GM03348 (cell line): ENCODE measurements around the gene PEPD.
"Not testable (repeated sequence)": the region's sequence is repeated elsewhere in the genome, so short reads cannot be mapped to it uniquely, and the experiment has no call there.

Experiments
- DNase-seq: peaks from one replicate; pipeline ENCODE4 v3.0.0; 2012; ENCODE audit warnings: low spot score

The PEPD gene

GRCh38 chr19:33521480-33522370, at the start of gene PEPD:
TSS of gene PEPD (minus strand) at chr19:33521791. CDS start at chr19:33521760, 31 bp downstream.
- DNase-seq = peak; percentile 100

GRCh38 chr19:33569821-33570220, 48.2 kb upstream of the PEPD start:
- DNase-seq = no peak

- DNase-seq = no peak
Observed at GRCh38 chr19:33568706-33569105, 47.1 kb upstream of the PEPD start.

- no peak for DNase-seq
Observed at GRCh38 chr19:33564836-33565338, 43.3 kb upstream of the PEPD start.

- no peak for DNase-seq
Observed at GRCh38 chr19:33562636-33563035, 41.0 kb upstream of the PEPD start.

- not testable (repeated sequence) for DNase-seq
Observed at GRCh38 chr19:33561666-33562065, 40.1 kb upstream of the PEPD start.

- DNase-seq = no peak
Observed at GRCh38 chr19:33561261-33561660, 39.7 kb upstream of the PEPD start.

GRCh38 chr19:33559996-33560395, 38.4 kb upstream of the PEPD start:
- no peak for DNase-seq

- no peak for DNase-seq
Observed at GRCh38 chr19:33558856-33559255, 37.3 kb upstream of the PEPD start.

- DNase-seq = no peak
Observed at GRCh38 chr19:33558151-33558550, 36.6 kb upstream of the PEPD start.

GRCh38 chr19:33557720-33558119, 36.1 kb upstream of the PEPD start:
- no peak for DNase-seq

GRCh38 chr19:33557196-33557595, 35.6 kb upstream of the PEPD start:
- no peak for DNase-seq

GRCh38 chr19:33556261-33556660, 34.7 kb upstream of the PEPD start:
- DNase-seq = no peak

GRCh38 chr19:33555726-33556125, 34.1 kb upstream of the PEPD start:
- DNase-seq = not testable (repeated sequence)

GRCh38 chr19:33554821-33555220, 33.2 kb upstream of the PEPD start:
- DNase-seq = no peak

GRCh38 chr19:33554391-33554790, 32.8 kb upstream of the PEPD start:
- DNase-seq = no peak

GRCh38 chr19:33553530-33554310, 32.1 kb upstream of the PEPD start:
- no peak for DNase-seq

GRCh38 chr19:33552928-33553279, 31.3 kb upstream of the PEPD start:
- no peak for DNase-seq

- DNase-seq = no peak
Observed at GRCh38 chr19:33552191-33552927, 30.8 kb upstream of the PEPD start.

GRCh38 chr19:33551676-33552075, 30.1 kb upstream of the PEPD start:
- DNase-seq = no peak

GRCh38 chr19:33550768-33551167, 29.2 kb upstream of the PEPD start:
- DNase-seq = no peak

GRCh38 chr19:33547676-33548075, 26.1 kb upstream of the PEPD start:
- DNase-seq = no peak
